Gastrocnemius medialis (tissue), 4 donors: ENCODE data around the gene RBPJL. TPM values are rescaled to one million over a fixed set of nuclear protein-coding genes. Genes with fewer than 3 reads are reported as not detected.

Source experiments
- ATAC-seq, 2 donors: fragments of 150-250 bp; one replicate each; pipeline ENCODE4 v1.9.1; 2016
- DNase-seq, 2 donors: peaks; one replicate each; pipeline ENCODE4 v3.0.0-alpha.2; 2019
- H3K27ac ChIP-seq, 4 donors: fragments of 200-600 bp; sonication (generic); 1 replicate in 1 of 4; 2 replicates in 3 of 4; pipeline ENCODE4 v1.5.1; 2016 to 2018; ENCODE audit warnings: mild to moderate bottlenecking in 2 of 4, moderate library complexity in 1 of 4
- H3K27me3 ChIP-seq, 3 donors: fragments of 200-600 bp; sonication (generic) in 2 of 3; 1 replicate in 1 of 3; 2 replicates in 2 of 3; pipeline versions ENCODE4 v1.5.1 to v1.6.0; 2016 to 2019; ENCODE audit warnings: mild to moderate bottlenecking in 1 of 3, moderate library complexity in 1 of 3
- H3K36me3 ChIP-seq, 2 donors: fragments of 200-600 bp; sonication (generic) in 1 of 2; one replicate each; pipeline ENCODE4 v1.5.1; 2017 to 2018
- H3K4me1 ChIP-seq, 2 donors: fragments of 200-600 bp; sonication (generic) in 1 of 2; one replicate each; pipeline ENCODE4 v1.5.1; 2016 to 2017; ENCODE audit warnings: mild to moderate bottlenecking in 2 of 2
- H3K4me3 ChIP-seq, 4 donors: fragments of 200-600 bp; sonication (generic) in 3 of 4; 1 replicate in 1 of 4; 2 replicates in 3 of 4; pipeline ENCODE4 v1.5.1; 2016 to 2019; ENCODE audit warnings: mild to moderate bottlenecking in 2 of 4
- H3K9me3 ChIP-seq, 3 donors: fragments of 200-600 bp; sonication (generic) in 2 of 3; 1 replicate in 1 of 3; 2 replicates in 2 of 3; pipeline ENCODE4 v1.5.1; 2016 to 2019
- POLR2A ChIP-seq, 2 donors: fragments of 450-650 bp; IDR thresholded peaks; one replicate each; pipeline ENCODE4 v1.6.1; 2017; ENCODE audit warnings: antibody characterized with exemption in 2 of 2, mild to moderate bottlenecking in 2 of 2, moderate library complexity in 2 of 2
- in situ Hi-C, 4 donors: fragments of 200-750 bp; cut with MboI; loops; one replicate each; pipeline versions ENCODE4 v1.15.0 to v1.8.0; 2017; ENCODE audit warnings: low sequenced_read_pairs in 4 of 4
- intact Hi-C: fragments of 100-400 bp; cut with DNase I; formaldehyde crosslinking; loops from one replicate; pipeline ENCODE4 v1.15.1; 2023; ENCODE audit warnings: low total_unique reads
- total RNA-seq, 4 donors: library from RNA; depleted of rRNA; stranded (reverse); fragments of >200 nt; gene quantifications; one replicate each; pipeline versions ENCODE4 v1.1.0 to v1.2.3, GENCODE V29; 2016
- TF ChIP-seq, protein P1 (sequence below), 5 experiments: fragments of 450-650 bp in 3 of 5; fragments of 200-600 bp in 2 of 5; sonication (generic) in 2 of 5; IDR thresholded peaks in 4 of 5; conservative IDR thresholded peaks in 1 of 5; 1 replicate in 4 of 5; 2 replicates in 1 of 5; pipeline ENCODE4 v1.5.1; 2016 to 2019; ENCODE audit warnings: antibody characterized with exemption in 5 of 5, mild to moderate bottlenecking in 3 of 5, moderate library complexity in 3 of 5

The RBPJL gene
- total RNA-seq, 4 donors from 2014 or later: not detected

DNA sequence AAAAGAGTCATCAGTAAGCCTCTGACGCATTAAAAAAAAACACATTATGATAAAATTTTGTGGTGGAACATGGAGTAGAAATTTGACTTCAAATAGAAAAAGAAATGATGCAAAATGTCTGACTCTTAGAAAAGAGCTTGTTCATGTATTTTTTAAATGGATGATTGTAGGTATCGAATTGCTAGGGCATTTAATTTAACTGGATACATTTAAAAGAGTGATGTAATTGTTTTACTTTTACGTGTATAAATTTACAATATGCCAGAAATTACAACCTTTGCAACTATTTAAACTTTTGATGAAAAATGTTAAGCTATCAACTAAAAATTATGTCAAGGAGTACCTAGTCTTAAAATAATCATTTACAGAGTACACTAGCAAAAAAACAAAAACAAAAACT is 46.1 kb downstream of the RBPJL start:
- Histone ChIP-seq H3K4me1 (peaks cover 11 to 25% of the 10 kb centered on the region in 2 donors), H3K27ac (no peak overlapping the region), H3K9me3 (no peaks in the 10 kb centered on the region), H3K36me3 (no peaks in the 10 kb centered on the region), H3K27me3 (no peaks in the 10 kb centered on the region), H3K4me3 (no peak overlapping the region)
- in situ Hi-C loops: loop anchor here in 1 of 4 donors (25.0 kb wide), 1 partner anchor 1140 kb away; the partner anchor contains the start of gene OSER1
- intact Hi-C loops: loop anchor here (10.0 kb wide), 1 partner anchor 858 kb away; no protein-coding TSS in a partner anchor
- no peak for TF ChIP-seq POLR2A (IDR thresholded peaks at IDR 0.05)
- TF ChIP-seq, protein P1, sequence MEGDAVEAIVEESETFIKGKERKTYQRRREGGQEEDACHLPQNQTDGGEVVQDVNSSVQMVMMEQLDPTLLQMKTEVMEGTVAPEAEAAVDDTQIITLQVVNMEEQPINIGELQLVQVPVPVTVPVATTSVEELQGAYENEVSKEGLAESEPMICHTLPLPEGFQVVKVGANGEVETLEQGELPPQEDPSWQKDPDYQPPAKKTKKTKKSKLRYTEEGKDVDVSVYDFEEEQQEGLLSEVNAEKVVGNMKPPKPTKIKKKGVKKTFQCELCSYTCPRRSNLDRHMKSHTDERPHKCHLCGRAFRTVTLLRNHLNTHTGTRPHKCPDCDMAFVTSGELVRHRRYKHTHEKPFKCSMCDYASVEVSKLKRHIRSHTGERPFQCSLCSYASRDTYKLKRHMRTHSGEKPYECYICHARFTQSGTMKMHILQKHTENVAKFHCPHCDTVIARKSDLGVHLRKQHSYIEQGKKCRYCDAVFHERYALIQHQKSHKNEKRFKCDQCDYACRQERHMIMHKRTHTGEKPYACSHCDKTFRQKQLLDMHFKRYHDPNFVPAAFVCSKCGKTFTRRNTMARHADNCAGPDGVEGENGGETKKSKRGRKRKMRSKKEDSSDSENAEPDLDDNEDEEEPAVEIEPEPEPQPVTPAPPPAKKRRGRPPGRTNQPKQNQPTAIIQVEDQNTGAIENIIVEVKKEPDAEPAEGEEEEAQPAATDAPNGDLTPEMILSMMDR (IDR thresholded peaks at IDR 0.05 in 4 of 5, conservative IDR thresholded peaks at IDR 0.05 in 1 of 5): no peak
- no peak for ATAC-seq
- DNase-seq: no peak

GRCh38 chr20:45353746-45354145 is 47.1 kb downstream of the RBPJL start:
- Histone ChIP-seq H3K27me3 (no peaks in the 10 kb centered on the region), H3K4me1 (peaks cover 18 to 26% of the 10 kb centered on the region in 2 donors), H3K9me3 (no peaks in the 10 kb centered on the region), H3K36me3 (no peaks in the 10 kb centered on the region), H3K4me3 (no peak overlapping the region), H3K27ac (peak overlapping the region; percentile 94 to 99 (median 96))
- TF ChIP-seq, protein P1 (IDR thresholded peaks at IDR 0.05 in 4 of 5, conservative IDR thresholded peaks at IDR 0.05 in 1 of 5): no peak
- no peak for TF ChIP-seq POLR2A (IDR thresholded peaks at IDR 0.05)
- in situ Hi-C loops: loop anchor here in 1 of 4 donors (25.0 kb wide), 1 partner anchor 1141 kb away; the partner anchor contains the start of gene OSER1
- DNase-seq (no peak), ATAC-seq (no peak)
- intact Hi-C loops: loop anchor here (10.0 kb wide), 1 partner anchor 859 kb away; no protein-coding TSS in a partner anchor

DNA sequence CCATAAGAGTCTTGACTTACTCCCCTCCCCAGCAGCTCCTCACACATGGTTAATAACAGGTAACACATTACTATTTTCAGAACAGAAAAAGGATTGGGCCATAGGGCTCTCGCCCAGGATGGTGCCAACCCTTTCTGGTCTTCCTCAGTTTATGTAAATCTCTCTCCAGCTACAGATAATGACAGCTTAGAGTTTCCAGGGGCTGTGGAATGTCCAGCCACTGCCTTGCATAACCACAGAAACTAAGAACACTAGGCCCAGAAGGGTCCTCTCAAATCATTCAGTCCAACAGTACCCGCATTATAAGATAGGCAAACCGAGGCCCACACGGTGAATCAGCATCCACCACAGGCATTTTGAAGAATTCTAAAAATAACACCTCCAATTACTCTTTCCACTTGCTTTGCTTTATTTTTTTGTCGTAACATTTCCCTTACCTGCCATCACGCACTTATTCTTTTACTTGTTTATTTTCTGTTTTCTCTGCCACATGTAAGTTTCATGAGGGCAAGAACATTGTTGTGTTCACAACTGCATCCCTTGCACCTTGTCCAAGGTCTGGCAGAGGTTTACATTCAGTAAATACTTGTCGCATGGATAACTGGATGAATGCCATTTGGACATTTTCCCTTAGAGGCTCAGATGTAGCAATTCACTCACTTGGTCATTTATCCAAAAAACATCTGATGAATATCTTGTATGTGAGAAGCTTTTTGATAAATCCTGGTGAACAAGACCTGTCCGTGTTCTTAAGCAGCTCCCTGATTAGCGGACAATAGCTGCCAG is 48.0 kb downstream of the RBPJL start:
- in situ Hi-C loops: loop anchor here in 1 of 4 donors (25.0 kb wide), 1 partner anchor 1142 kb away; the partner anchor contains the start of gene OSER1
- H3K9me3 ChIP-seq: no peaks in the 10 kb centered on the region
- intact Hi-C loops: loop anchor here (5.0 to 10.0 kb wide), 4 partner anchors 618 to 1963 kb away; partner anchors contain the start of gene ZNF335
- no peak for DNase-seq
- H3K36me3 ChIP-seq: no peaks in the 10 kb centered on the region
- ATAC-seq: no peak
- TF ChIP-seq POLR2A (IDR thresholded peaks at IDR 0.05): no peak
- TF ChIP-seq, protein P1 (IDR thresholded peaks at IDR 0.05 in 4 of 5, conservative IDR thresholded peaks at IDR 0.05 in 1 of 5): no peak
- peaks cover 26 to 30% of the 10 kb centered on the region in 2 donors for H3K4me1 ChIP-seq
- H3K27ac ChIP-seq: peak overlapping the region; percentile 94 to 99 (median 96)
- H3K4me3 ChIP-seq: no peak overlapping the region
- H3K27me3 ChIP-seq: no peaks in the 10 kb centered on the region

GRCh38 chr20:45355209-45356084 is 48.8 kb downstream of the RBPJL start:
- peaks cover 33 to 38% of the 10 kb centered on the region in 2 donors for H3K4me1 ChIP-seq
- no peaks in the 10 kb centered on the region for H3K9me3 ChIP-seq
- in situ Hi-C loops (loop anchor here in 1 of 4 donors (25.0 kb wide), 1 partner anchor 1143 kb away; the partner anchor contains the start of gene OSER1), intact Hi-C loops (loop anchor here (5.0 to 10.0 kb wide), 4 partner anchors 617 to 1962 kb away; partner anchors contain the start of gene ZNF335)
- ATAC-seq: no peak
- no peaks in the 10 kb centered on the region for H3K36me3 ChIP-seq
- peak overlapping the region; percentile 94 to 99 (median 96) for H3K27ac ChIP-seq
- H3K27me3 ChIP-seq: no peaks in the 10 kb centered on the region
- no peak for DNase-seq
- H3K4me3 ChIP-seq: no peak overlapping the region
- TF ChIP-seq POLR2A (IDR thresholded peaks at IDR 0.05): no peak
- TF ChIP-seq, protein P1 (IDR thresholded peaks at IDR 0.05 in 4 of 5, conservative IDR thresholded peaks at IDR 0.05 in 1 of 5): no peak
